RWPE1 (cell line): ENCODE data around the gene RBM8A.

ENCODE experiments used
- CTCF ChIA-PET: fragments of 350-600 bp; sonication (Branson Sonifier 250); formaldehyde crosslinking; extraction: SDS; loops from one replicate; lab custom pipeline; 2021; lab: Yijun Ruan, JAX
- POLR2A ChIA-PET: fragments of 400-600 bp; formaldehyde crosslinking; extraction: SDS; loops from one replicate; lab custom pipeline; 2020; ENCODE audit warnings: antibody characterized with exemption; ENCODE audit not compliant: low non-redundant PET; lab: Yijun Ruan, JAX
- DNase-seq: peaks from one replicate; pipeline ENCODE4 v3.0.0; 2012; ENCODE audit warnings: low spot score
- H3K27ac ChIP-seq: fragments of 450-650 bp; 2 replicates; pipeline ENCODE4 v1.5.1; 2017
- TF ChIP-seq, protein P1 (sequence below): fragments of 450-650 bp; conservative IDR thresholded peaks from 2 replicates; pipeline ENCODE4 v1.5.1; 2017; ENCODE audit warnings: low read depth, mild to moderate bottlenecking

The RBM8A gene

DNA sequence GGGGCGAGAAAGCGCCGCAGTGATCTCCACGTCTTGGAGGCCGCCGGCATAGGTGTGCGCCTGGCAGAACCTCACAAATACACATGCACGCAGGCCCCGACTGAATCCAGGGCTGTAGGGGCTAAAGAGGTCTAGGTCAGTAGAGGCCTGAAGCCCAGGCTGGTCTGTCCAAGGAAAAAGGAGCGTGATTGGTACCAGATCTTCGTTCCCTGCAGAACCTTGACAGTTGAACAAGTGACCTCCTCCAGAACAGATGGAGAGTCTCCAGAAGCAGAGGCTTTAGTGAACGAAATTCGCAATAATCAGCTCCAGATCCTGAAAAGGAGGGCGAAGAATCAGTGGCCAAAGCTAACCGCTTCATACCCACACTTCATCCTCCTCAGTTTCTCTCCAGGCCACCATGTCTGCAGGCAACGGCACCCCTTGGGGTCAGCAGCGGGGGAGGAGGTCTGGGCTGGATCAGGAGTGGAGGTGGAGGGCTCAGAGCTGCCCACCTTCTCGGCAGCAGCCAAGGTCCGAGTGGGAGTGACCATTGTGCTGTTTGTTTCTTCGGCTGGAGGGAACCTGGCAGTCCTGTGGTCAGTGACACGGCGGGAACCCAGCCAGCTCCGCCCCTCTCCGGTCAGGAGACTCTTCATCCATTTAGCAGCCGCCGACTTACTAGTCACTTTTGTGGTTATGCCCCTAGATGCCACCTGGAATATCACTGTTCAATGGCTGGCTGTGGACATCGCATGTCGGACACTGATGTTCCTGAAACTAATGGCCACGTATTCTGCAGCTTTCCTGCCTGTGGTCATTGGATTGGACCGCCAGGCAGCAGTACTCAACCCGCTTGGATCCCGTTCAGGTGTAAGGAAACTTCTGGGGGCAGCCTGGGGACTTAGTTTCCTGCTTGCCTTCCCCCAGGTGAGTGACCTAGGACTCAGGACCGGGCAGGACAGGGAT, 8.0 kb downstream of the RBM8A start:
- DNase-seq: peak; percentile 39
- peak overlapping the region; percentile 92 for H3K27ac ChIP-seq
- POLR2A ChIA-PET: no interaction called here
- CTCF ChIA-PET: interaction anchor here (0.6 to 1.7 kb wide), 4 partner anchors 9 to 116 kb away, joined by 3 to 6 read pairs (median 4); partner anchors contain the start of genes ITGA10 and NUDT17
- TF ChIP-seq, protein P1, sequence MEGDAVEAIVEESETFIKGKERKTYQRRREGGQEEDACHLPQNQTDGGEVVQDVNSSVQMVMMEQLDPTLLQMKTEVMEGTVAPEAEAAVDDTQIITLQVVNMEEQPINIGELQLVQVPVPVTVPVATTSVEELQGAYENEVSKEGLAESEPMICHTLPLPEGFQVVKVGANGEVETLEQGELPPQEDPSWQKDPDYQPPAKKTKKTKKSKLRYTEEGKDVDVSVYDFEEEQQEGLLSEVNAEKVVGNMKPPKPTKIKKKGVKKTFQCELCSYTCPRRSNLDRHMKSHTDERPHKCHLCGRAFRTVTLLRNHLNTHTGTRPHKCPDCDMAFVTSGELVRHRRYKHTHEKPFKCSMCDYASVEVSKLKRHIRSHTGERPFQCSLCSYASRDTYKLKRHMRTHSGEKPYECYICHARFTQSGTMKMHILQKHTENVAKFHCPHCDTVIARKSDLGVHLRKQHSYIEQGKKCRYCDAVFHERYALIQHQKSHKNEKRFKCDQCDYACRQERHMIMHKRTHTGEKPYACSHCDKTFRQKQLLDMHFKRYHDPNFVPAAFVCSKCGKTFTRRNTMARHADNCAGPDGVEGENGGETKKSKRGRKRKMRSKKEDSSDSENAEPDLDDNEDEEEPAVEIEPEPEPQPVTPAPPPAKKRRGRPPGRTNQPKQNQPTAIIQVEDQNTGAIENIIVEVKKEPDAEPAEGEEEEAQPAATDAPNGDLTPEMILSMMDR: no peak

DNA sequence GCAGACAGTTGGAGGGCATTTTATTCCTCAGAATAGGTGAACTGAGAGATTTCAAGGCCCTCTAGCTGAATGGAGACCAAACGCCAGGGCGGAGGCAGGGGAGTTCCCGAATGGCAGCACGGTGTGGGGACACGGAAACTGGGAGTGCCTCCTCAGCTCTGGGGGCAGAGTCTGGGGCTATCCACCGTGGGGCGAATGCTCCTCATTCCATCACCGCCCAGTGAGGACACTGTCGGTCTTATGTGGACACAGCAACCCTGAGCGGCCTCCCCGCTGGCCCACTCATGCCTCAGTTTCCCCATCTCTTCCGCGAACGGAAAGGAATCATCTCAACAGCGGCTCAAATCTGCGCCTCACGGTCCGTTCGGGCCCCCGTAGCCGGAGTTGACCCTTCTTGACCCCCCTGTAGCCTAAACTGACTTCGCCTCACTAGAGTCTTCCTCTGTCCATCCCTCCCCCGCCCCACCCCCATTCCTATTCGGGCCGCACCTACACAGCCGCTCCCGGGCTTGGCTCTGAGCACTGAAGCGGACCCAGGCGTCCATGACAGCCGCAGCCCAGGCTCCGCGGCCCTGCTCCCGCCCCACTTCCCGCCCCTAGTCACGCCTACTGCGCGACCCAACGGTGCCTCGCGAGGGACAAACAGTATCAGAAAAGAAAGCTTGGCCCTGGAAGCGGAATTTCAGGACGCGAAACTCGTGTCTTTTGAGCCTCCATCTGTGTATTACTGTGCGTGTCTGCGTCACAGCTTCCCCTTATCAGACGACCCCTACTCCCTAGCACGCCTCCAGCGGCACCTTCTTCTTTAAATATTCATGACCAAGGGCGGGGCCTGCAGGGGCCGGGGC, 8.9 kb downstream of the RBM8A start, which contains the start of gene PEX11B:
PEX11B (minus strand) TSS at position 574 of the 848 bp plus-strand sequence; CDS start at position 545, 29 bp downstream.
- CTCF ChIA-PET: interaction anchor here (1.1 to 1.7 kb wide), 3 partner anchors 9 to 73 kb away, joined by 3 to 6 read pairs (median 4); partner anchors contain the start of genes ITGA10, NUDT17 and RBM8A
- POLR2A ChIA-PET: no interaction called here
- peak within 1 kb of the TSS; percentile 92 for H3K27ac ChIP-seq
- TF ChIP-seq, protein P1: no peak
- peak; percentile 87 for DNase-seq

DNA sequence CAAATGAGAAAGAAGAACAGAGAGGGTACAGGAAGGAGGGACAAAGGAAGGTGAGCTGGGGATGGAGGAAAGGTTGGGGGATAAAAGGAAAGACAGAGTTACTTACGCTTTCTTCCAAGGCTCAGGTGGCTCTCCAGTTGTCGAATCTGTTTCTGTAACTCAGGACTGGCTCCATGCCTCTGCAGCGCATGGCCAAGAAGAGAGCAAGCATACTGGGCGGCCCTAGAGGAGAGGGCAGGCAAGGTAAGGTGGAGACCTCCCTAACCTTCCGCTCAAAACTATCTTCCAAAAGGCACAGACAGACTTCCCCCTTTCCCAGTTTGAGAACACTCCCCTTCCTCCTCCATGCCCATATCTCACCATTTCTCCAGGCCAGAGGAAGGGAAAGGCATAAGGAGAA, 9.7 kb downstream of the RBM8A start:
- ChIA-PET POLR2A (no interaction called here), CTCF (interaction anchor here (1.1 kb wide), 1 partner anchor 10 kb away, joined by 4 read pairs; the partner anchor contains the start of gene RBM8A)
- TF ChIP-seq, protein P1: no peak
- no peak for DNase-seq
- H3K27ac ChIP-seq: peak overlapping the region; percentile 92

DNA sequence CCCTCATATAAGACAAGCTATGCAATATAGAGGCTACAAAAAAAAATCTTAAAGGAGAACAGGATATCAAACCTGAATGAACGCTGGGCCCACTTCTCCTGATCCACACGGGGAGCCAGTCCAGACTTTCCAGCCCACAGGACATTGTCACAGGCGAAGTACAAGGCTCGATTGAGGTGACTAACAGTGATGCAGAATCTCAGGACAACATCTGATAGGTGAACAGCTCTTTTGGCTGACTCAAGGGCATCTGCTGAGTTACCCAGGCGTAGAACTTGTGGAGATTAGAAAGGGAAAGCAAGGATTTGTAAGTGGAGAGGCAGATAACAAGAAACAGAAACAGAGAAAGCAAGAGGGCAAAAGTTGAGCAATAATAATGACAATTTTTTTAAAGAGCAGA, 10.5 kb downstream of the RBM8A start:
- POLR2A ChIA-PET: no interaction called here
- H3K27ac ChIP-seq: peak overlapping the region; percentile 92
- TF ChIP-seq, protein P1: no peak
- CTCF ChIA-PET: interaction anchor here (0.8 to 2.0 kb wide), 2 partner anchors 25 to 71 kb away, joined by 3 to 8 read pairs; partner anchors contain the start of gene NUDT17
- no peak for DNase-seq

DNA sequence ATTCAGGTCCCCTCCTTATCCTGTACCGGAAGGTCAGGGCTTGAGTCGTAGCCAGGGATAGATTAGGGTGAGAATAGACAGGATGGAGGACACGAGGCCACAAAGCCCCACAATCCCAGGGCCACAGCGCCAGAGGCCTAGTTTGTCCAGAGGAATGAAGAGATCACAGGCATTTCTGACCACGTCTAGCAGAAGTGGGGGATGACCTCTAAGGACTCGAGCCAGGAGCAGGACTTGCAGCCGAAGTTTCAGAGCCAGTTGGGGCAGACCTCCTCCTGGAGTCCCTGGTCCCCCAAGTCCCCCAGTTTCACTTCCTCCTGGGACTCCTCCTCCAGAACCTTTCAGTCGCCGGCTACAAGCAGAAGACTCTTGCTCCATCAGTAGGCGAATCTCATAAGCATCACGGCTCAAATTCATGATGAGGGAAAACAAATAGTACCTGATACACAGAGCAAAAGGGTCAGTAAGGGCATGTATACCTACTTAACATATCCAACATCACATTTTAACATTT, 15.1 kb downstream of the RBM8A start:
- ChIA-PET CTCF (interaction anchor here (2.0 kb wide), 1 partner anchor 20 kb away, joined by 9 read pairs; no protein-coding TSS in a partner anchor), POLR2A (no interaction called here)
- TF ChIP-seq, protein P1: no peak
- DNase-seq: no peak
- peak overlapping the region; percentile 55 for H3K27ac ChIP-seq
